Body of pancreas (tissue), 4 donors: Measurements from ENCODE around the gene HLA-DPB1.

ENCODE experiments used
- POLR2A ChIP-seq, 3 donors: fragments of 450-650 bp; IDR thresholded peaks; one replicate each; pipeline ENCODE4 v1.6.1; 2016; ENCODE audit warnings: antibody characterized with exemption in 3 of 3, mild to moderate bottlenecking in 2 of 3
- TF ChIP-seq, protein P1 (sequence below), 7 experiments: fragments of 450-650 bp in 4 of 7; fragments of 200-600 bp in 3 of 7; sonication (generic) in 3 of 7; IDR thresholded peaks; one replicate each; pipeline ENCODE4 v1.5.1; 2016 to 2019; ENCODE audit warnings: antibody characterized with exemption in 7 of 7

DNA sequence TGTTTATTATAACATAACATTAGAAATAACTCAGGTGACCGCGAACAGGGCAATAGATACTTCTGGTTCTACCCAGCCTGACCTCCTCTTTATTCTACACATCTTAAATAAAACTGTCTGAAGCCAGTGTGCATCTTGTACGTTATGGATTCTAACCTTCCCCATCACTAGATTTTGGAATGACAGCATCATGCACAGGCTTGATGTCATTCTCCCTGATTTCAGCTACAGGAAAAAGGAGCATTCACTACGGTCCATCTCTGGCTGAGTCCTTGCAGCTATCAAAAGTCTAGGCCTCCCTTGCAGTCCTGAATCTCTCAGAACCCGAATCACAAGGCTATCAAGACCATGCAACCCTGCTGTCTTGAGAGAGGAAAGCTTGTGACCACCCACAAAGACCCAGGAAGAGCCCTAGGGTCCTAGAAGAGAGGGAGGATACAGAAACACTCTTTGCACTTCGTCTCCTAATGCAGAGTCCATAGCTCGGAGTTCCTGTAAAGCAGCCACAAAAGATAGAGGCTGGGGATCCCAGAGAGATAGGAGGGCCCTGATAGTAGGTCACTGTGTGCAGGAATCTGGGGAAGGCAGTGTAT, 3.2 kb upstream of the HLA-DPB1 start:
- TF ChIP-seq, protein P1, sequence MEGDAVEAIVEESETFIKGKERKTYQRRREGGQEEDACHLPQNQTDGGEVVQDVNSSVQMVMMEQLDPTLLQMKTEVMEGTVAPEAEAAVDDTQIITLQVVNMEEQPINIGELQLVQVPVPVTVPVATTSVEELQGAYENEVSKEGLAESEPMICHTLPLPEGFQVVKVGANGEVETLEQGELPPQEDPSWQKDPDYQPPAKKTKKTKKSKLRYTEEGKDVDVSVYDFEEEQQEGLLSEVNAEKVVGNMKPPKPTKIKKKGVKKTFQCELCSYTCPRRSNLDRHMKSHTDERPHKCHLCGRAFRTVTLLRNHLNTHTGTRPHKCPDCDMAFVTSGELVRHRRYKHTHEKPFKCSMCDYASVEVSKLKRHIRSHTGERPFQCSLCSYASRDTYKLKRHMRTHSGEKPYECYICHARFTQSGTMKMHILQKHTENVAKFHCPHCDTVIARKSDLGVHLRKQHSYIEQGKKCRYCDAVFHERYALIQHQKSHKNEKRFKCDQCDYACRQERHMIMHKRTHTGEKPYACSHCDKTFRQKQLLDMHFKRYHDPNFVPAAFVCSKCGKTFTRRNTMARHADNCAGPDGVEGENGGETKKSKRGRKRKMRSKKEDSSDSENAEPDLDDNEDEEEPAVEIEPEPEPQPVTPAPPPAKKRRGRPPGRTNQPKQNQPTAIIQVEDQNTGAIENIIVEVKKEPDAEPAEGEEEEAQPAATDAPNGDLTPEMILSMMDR (IDR thresholded peaks at IDR 0.05), result no peak
- no peak for TF ChIP-seq POLR2A (IDR thresholded peaks at IDR 0.05)
